ENCODE measurements around the gene RGS12.

- TF ChIP-seq CTCF (IDR thresholded peaks at IDR 0.05): no peak
- no peak for TF ChIP-seq POLR2A (IDR thresholded peaks at IDR 0.05)
Measured at GRCh38 chr4:3328814-3329663, 36.2 kb downstream of the RGS12 start.

Data from thyroid gland (tissue), 4 donors.